Prostate gland (tissue), 2 donors: ENCODE measurements around the gene ARFGAP2. TPM values are rescaled to one million over a fixed set of nuclear protein-coding genes. Genes with fewer than 3 reads are reported as not detected.

Experiments used
- DNase-seq: peaks from one replicate; pipeline ENCODE4 v3.0.0-alpha.2; 2019; ENCODE audit warnings: low spot score
- H3K27ac ChIP-seq, 2 donors: fragments of 200-600 bp; sonication (generic); 2 replicates each; pipeline ENCODE4 v1.5.1; 2017 to 2019
- H3K27me3 ChIP-seq: fragments of 200-600 bp; sonication (generic); replicated peaks from 2 replicates; pipeline ENCODE4 v1.5.1; 2019; ENCODE audit not compliant: insufficient read depth
- H3K36me3 ChIP-seq, 2 donors: fragments of 200-600 bp; sonication (generic); 1 replicate in 1 of 2; 2 replicates in 1 of 2; pipeline versions ENCODE4 v1.5.1 to v1.8.1; 2017 to 2019
- H3K4me1 ChIP-seq: fragments of 200-600 bp; sonication (generic); replicated peaks from 2 replicates; pipeline ENCODE4 v1.5.1; 2019
- H3K4me3 ChIP-seq, 2 donors: fragments of 200-600 bp; sonication (generic); 2 replicates each; pipeline ENCODE4 v1.5.1; 2017 to 2019
- H3K9me3 ChIP-seq: fragments of 200-600 bp; sonication (generic); 2 replicates; pipeline ENCODE4 v1.5.1; 2017
- POLR2A ChIP-seq: fragments of 450-650 bp; IDR thresholded peaks from one replicate; pipeline ENCODE4 v1.6.1; 2016; ENCODE audit warnings: antibody characterized with exemption, mild to moderate bottlenecking
- POLR2AphosphoS5 ChIP-seq: sonication (generic); formaldehyde crosslinking; IDR thresholded peaks from one replicate; pipeline ENCODE4 v1.6.1; 2017; ENCODE audit warnings: antibody characterized with exemption
- WGBS: methylation state at CpG from one replicate; pipeline ENCODE4 v1.1.5; 2018; 5-methylcytosine and 5-hydroxymethylcytosine counted together
- intact Hi-C: fragments of 100-400 bp; cut with DNase I; formaldehyde crosslinking; loops from one replicate; pipeline ENCODE4 v1.14.2; 2022
- total RNA-seq, 2 donors: library from RNA; depleted of rRNA; stranded (reverse); fragments of >200 nt; gene quantifications; one replicate each; pipeline ENCODE4 v1.1.0, GENCODE V29; 2016
- TF ChIP-seq, protein P1 (sequence below), 4 experiments: fragments of 200-600 bp in 2 of 4; fragments of 450-650 bp in 2 of 4; sonication (generic) in 2 of 4; IDR thresholded peaks; 1 replicate in 3 of 4; 2 replicates in 1 of 4; pipeline ENCODE4 v1.5.1; 2016 to 2019; ENCODE audit warnings: antibody characterized with exemption in 4 of 4, mild to moderate bottlenecking in 2 of 4, moderate library complexity in 2 of 4

Gene ARFGAP2
- total RNA-seq, 2 donors from 2014 or later, result 111 to 146 TPM

DNA sequence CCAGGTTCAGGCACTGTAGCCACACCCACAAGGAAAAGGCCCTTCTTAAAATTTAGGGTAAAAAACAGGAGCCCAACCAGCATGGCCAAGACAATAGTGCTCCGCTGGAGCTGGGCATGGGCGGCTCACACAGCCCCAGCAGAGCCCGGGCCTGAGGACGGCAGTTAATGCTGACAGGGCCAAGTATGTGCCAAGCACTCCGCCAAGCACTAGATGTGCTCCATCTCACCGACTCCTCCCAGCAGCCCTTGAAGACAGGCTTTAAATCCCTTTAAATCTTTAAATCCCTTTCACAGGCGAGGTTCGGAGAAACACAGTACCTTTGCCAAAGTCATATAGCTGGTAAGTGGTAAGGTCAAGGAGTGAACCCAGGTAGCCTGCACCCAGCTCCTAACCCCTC is 4.8 kb downstream of the ARFGAP2 start:
- Histone ChIP-seq H3K36me3 (peaks cover 6 to 8% of the 10 kb centered on the region in 2 donors), H3K4me3 (no peak overlapping the region), H3K27me3 (no peaks in the 10 kb centered on the region), H3K9me3 (no peaks in the 10 kb centered on the region), H3K27ac (no peak overlapping the region), H3K4me1 (peaks cover 11% of the 10 kb centered on the region)
- intact Hi-C loops, result no loop called here
- no peak for DNase-seq
- 54% methylated on average over 8 of the region's 8 CpGs for WGBS
- TF ChIP-seq POLR2AphosphoS5, result no peak
- TF ChIP-seq, protein P1, sequence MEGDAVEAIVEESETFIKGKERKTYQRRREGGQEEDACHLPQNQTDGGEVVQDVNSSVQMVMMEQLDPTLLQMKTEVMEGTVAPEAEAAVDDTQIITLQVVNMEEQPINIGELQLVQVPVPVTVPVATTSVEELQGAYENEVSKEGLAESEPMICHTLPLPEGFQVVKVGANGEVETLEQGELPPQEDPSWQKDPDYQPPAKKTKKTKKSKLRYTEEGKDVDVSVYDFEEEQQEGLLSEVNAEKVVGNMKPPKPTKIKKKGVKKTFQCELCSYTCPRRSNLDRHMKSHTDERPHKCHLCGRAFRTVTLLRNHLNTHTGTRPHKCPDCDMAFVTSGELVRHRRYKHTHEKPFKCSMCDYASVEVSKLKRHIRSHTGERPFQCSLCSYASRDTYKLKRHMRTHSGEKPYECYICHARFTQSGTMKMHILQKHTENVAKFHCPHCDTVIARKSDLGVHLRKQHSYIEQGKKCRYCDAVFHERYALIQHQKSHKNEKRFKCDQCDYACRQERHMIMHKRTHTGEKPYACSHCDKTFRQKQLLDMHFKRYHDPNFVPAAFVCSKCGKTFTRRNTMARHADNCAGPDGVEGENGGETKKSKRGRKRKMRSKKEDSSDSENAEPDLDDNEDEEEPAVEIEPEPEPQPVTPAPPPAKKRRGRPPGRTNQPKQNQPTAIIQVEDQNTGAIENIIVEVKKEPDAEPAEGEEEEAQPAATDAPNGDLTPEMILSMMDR (IDR thresholded peaks at IDR 0.05), result no peak
- no peak for TF ChIP-seq POLR2A

DNA sequence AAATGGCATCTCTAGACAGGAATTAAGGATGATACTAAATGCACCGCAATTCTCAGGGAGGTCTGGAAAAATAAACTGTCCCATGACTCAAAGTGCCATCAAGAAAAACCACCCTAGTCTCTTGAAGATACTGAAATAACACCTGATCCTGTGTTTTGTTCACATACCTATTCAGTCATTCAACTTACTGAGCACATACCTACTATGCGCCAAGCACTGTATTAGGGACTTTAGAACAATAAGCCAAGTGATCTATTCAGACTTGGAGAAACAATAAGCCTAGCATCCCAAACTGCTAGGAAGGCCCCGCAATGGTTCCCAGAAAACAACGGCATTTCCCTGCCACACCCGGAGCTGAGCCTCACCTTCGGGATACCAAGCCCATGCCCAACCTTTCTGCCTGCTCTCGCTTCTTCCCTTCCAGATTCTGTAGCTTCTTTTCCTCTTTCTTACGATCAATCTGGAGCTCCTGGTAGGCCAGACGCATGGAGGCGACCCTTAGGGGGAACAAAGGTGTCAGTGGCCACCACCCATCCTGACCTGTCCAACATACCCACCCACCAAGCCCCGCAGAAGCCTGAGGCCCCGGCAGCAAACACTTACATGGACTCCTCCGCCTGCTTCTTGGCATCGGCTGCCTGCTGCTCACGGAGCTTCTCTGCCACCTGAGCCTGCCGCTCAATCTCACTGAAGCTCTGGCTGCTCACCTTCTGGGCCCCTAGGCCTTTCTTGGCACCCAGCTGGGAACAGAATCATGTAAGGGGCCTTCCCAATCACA is 5.4 kb downstream of the ARFGAP2 start:
- peaks cover 11% of the 10 kb centered on the region for H3K4me1 ChIP-seq
- no peak for DNase-seq
- WGBS, result 90% methylated on average over 16 of the region's 16 CpGs
- H3K36me3 ChIP-seq, result peaks cover 10 to 14% of the 10 kb centered on the region in 2 donors
- no peak for TF ChIP-seq POLR2AphosphoS5
- H3K4me3 ChIP-seq, result no peak overlapping the region
- intact Hi-C loops, result no loop called here
- H3K9me3 ChIP-seq, result no peaks in the 10 kb centered on the region
- H3K27me3 ChIP-seq, result no peaks in the 10 kb centered on the region
- H3K27ac ChIP-seq, result no peak overlapping the region

DNA sequence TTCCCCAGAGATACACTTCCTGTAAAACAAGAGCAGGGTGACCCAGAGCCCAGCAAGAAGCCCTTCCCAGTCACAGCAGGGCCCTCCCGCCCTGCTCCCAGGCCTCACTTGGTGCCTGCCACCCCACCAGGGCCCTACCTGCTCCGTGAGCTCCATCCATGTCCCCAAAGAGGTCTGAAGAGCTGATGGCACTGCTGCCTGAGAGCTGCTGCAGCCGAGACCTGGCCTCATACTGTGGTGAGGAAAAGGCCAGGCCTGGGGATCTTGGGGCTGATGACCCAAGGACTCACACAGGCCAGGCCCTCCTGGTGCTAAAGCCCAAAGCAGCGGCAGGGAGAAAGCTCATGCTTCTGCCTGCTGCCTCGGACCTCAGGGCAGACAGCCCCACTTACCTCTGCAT is 10.3 kb downstream of the ARFGAP2 start:
- H3K4me3 ChIP-seq, result no peak overlapping the region
- peaks cover 13 to 27% of the 10 kb centered on the region in 2 donors for H3K36me3 ChIP-seq
- no peak overlapping the region for H3K27ac ChIP-seq
- intact Hi-C loops, result no loop called here
- no peak for DNase-seq
- H3K27me3 ChIP-seq, result no peaks in the 10 kb centered on the region
- 81% methylated on average over 5 of the region's 5 CpGs for WGBS
- TF ChIP-seq POLR2A, result no peak
- no peak for TF ChIP-seq POLR2AphosphoS5
- TF ChIP-seq, protein P1 (IDR thresholded peaks at IDR 0.05), result no peak
- no peaks in the 10 kb centered on the region for H3K9me3 ChIP-seq
- H3K4me1 ChIP-seq, result no peaks in the 10 kb centered on the region

DNA sequence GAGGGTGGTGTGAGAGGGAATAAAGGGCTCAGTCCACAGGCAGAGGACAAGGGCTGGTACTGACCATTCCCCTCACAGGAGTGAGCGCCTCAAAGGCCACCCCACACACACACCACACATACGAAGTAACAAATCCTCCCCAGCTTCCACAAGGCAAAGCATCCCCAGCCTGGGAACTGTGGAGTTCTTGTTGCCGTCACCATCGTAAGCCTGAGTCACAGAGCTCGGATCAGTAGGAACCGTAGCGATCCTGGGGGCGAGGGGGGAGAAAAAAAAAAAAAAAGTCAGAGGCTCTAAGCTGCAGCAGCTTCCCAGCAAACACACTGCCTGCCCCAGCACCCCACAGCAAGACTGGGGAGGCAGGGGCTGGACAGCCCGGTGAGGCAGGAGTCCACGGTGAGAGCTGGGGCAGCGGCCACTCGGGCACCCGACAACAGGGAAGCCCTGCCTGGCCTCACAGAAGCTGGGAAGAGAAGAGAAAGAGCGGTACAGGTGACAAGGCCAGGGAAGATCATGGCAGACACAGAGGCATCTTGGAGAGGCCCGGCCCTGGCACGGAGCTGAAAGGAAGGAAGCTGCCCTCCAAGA is 11.3 kb downstream of the ARFGAP2 start:
- H3K9me3 ChIP-seq, result no peaks in the 10 kb centered on the region
- intact Hi-C loops, result no loop called here
- WGBS, result 86% methylated on average over 16 of the region's 16 CpGs
- H3K36me3 ChIP-seq, result peaks cover 13 to 27% of the 10 kb centered on the region in 2 donors
- no peak for TF ChIP-seq POLR2AphosphoS5
- TF ChIP-seq POLR2A, result no peak
- TF ChIP-seq, protein P1 (IDR thresholded peaks at IDR 0.05), result no peak
- no peaks in the 10 kb centered on the region for H3K4me1 ChIP-seq
- H3K27ac ChIP-seq, result no peak overlapping the region
- DNase-seq, result no peak
- no peaks in the 10 kb centered on the region for H3K27me3 ChIP-seq
- no peak overlapping the region for H3K4me3 ChIP-seq

DNA sequence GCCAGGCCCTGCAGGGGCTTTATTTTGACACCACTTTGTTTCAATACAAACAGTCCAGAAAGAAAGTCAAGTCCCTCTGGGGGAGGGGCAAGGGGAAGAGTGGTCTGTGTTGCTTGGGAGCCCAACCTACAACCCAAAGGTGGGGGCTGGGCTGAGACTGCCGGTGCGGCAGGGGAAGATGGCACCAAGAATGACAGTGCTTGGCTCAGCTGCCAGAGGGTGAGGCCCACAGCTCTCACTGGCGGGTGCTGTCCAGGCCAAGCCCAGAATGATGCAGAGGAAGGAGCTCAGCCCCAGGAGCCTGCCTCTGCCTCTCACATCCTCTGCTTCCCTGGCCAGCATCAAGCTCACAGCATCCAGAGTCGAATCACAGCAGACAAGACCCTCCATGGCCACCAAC is 12.4 kb downstream of the ARFGAP2 start:
- TF ChIP-seq, protein P1 (IDR thresholded peaks at IDR 0.05), result no peak
- no peak for TF ChIP-seq POLR2A
- TF ChIP-seq POLR2AphosphoS5, result no peak
- Histone ChIP-seq H3K36me3 (peaks cover 13 to 27% of the 10 kb centered on the region in 2 donors), H3K27me3 (no peaks in the 10 kb centered on the region), H3K27ac (no peak overlapping the region), H3K4me3 (no peak overlapping the region), H3K9me3 (no peaks in the 10 kb centered on the region), H3K4me1 (no peaks in the 10 kb centered on the region)
- 48% methylated on average over 4 of the region's 4 CpGs for WGBS
- DNase-seq, result no peak
- intact Hi-C loops, result no loop called here
